GM21786 (cell line): ENCODE results near the gene DEFB128.

Experiments used
- ATAC-seq: cut with Tn5 transposase; IDR thresholded peaks from one replicate; pipeline ENCODE4 v1.9.1; 2021; ENCODE audit not compliant: unreplicated experiment

The DEFB128 gene

DNA sequence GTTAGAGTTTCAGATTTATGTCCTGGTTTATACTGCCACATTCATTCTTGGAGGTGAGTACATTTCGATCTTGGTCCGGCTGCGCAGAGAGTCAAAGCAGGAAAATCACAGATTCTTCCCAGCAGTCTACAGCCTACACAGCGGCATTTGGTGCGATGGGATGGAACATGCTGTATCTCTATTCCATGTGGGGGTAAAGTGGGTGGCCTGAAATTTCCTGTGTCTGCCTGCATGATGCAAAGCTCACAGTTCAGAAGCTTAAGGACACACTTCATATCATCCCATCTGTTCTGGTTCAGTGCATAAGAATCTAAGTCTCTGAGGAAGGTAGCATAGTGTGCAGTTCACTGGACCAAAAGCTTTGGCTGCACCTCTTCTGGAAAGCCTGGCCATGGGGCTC lies 32.4 kb downstream of the DEFB128 start, which contains the start of gene DEFB127:
TSS of gene DEFB127 (plus strand) at position 301 of the 400 bp plus-strand sequence. CDS start at position 392, 91 bp downstream.
- no peak for ATAC-seq

DNA sequence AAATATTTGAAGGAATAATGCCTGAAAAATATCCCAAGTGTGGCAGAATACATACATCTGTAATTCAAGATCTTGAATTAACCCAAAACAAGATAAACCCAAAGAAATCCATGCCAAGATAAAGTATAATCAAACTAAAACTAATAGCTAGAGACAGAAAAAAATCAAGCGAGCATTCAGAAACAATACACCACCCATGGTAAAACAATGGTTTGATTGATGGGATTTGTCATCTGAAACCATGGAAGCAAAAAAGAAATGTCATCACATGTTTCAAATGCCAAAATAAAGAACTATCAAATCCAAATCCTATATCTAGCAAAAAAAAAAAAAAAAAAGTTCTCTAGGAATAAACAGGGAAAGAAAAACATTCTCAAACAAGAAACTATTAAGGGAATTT lies 37.4 kb downstream of the DEFB128 start:
- no peak for ATAC-seq

DNA sequence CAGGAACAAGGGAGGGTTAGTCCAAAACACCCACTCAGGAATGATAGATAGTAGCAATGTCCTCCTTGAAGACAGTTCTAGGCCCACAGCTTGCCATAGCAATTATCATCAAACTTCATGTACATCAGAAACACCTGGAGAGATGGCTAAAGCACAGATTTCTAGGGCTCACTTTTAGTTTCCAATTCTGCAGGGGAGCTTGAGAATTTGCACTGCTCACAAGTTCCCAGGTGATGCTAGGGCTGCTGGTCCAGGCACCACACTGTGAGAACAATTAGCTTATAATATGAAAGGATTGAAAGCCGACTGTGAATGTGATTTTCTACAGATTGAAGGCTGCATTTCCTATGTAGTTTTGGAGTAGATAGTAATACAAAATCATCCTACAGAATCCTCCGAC lies 43.6 kb downstream of the DEFB128 start:
- no peak for ATAC-seq

DNA sequence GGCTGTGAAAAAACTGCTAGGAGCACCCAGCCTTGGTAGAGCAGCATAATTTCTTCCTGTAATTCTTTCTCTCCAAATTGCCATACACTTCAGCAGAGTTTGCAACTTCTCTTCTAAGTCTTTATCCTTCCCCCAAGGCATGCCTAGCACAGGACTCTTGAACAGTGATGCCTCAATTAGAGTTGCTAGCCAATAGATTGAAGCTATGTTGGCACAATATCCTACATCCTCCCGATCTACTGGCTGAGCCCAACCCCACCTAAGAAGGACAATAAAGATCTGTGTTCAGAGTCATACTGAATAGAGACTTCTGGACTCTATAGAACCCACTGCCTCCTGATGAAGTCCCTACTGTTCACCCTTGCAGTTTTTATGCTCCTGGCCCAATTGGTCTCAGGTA lies 47.2 kb downstream of the DEFB128 start, which contains the start of gene DEFB126:
TSS of gene DEFB126 (plus strand) at position 301 of the 400 bp plus-strand sequence. CDS start at position 340, 39 bp downstream.
- ATAC-seq, result no peak
